ENCODE results near the gene CPED1.

- TF ChIP-seq, protein P1, sequence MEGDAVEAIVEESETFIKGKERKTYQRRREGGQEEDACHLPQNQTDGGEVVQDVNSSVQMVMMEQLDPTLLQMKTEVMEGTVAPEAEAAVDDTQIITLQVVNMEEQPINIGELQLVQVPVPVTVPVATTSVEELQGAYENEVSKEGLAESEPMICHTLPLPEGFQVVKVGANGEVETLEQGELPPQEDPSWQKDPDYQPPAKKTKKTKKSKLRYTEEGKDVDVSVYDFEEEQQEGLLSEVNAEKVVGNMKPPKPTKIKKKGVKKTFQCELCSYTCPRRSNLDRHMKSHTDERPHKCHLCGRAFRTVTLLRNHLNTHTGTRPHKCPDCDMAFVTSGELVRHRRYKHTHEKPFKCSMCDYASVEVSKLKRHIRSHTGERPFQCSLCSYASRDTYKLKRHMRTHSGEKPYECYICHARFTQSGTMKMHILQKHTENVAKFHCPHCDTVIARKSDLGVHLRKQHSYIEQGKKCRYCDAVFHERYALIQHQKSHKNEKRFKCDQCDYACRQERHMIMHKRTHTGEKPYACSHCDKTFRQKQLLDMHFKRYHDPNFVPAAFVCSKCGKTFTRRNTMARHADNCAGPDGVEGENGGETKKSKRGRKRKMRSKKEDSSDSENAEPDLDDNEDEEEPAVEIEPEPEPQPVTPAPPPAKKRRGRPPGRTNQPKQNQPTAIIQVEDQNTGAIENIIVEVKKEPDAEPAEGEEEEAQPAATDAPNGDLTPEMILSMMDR (IDR thresholded peaks at IDR 0.05; ENCODE audit: poor library complexity, severe bottlenecking) = no peak
- TF ChIP-seq, protein P2, sequence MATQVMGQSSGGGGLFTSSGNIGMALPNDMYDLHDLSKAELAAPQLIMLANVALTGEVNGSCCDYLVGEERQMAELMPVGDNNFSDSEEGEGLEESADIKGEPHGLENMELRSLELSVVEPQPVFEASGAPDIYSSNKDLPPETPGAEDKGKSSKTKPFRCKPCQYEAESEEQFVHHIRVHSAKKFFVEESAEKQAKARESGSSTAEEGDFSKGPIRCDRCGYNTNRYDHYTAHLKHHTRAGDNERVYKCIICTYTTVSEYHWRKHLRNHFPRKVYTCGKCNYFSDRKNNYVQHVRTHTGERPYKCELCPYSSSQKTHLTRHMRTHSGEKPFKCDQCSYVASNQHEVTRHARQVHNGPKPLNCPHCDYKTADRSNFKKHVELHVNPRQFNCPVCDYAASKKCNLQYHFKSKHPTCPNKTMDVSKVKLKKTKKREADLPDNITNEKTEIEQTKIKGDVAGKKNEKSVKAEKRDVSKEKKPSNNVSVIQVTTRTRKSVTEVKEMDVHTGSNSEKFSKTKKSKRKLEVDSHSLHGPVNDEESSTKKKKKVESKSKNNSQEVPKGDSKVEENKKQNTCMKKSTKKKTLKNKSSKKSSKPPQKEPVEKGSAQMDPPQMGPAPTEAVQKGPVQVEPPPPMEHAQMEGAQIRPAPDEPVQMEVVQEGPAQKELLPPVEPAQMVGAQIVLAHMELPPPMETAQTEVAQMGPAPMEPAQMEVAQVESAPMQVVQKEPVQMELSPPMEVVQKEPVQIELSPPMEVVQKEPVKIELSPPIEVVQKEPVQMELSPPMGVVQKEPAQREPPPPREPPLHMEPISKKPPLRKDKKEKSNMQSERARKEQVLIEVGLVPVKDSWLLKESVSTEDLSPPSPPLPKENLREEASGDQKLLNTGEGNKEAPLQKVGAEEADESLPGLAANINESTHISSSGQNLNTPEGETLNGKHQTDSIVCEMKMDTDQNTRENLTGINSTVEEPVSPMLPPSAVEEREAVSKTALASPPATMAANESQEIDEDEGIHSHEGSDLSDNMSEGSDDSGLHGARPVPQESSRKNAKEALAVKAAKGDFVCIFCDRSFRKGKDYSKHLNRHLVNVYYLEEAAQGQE (IDR thresholded peaks at IDR 0.05; ENCODE audit: borderline replicate concordance) = no peak
- TF ChIP-seq RAD21 (conservative IDR thresholded peaks at IDR 0.05) = no peak
- TF ChIP-seq EZH2 (IDR thresholded peaks at IDR 0.05; ENCODE audit: borderline replicate concordance, insufficient read depth, low read length, poor library complexity, severe bottlenecking) = no peak
- TF ChIP-seq POLR2AphosphoS5 (IDR thresholded peaks at IDR 0.05) = no peak
- no peak for TF ChIP-seq MXI1 (conservative IDR thresholded peaks at IDR 0.05; ENCODE audit: poor library complexity, severe bottlenecking)
These were observed 84.3 kb downstream of the CPED1 start for GRCh38 chr7:121072826-121073225.
